Astrocyte (in vitro differentiated cells and primary cell): ENCODE measurements around the gene CTTNBP2. TPM values are rescaled to one million over a fixed set of nuclear protein-coding genes. Genes with fewer than 3 reads are reported as not detected.

ENCODE experiments used
- DNase-seq: peaks from one replicate; pipeline ENCODE4 v3.0.0-alpha.2; 2010; ENCODE audit warnings: low read depth
- FAIRE-seq: peaks from 2 replicates; lab custom pipeline; 2011; peaks lifted over from hg19 to GRCh38; lab: Jason Lieb, UNC
- H2AFZ ChIP-seq: 2 replicates; pipeline ENCODE4 v1.6.0; 2012; ENCODE audit warnings: low read depth, low read length, inconsistent platforms
- H3K27ac ChIP-seq: 2 replicates; pipeline ENCODE4 v1.5.1; 2011; ENCODE audit warnings: low read depth, low read length, inconsistent platforms
- H3K27me3 ChIP-seq: 2 replicates; pipeline ENCODE4 v1.6.0; 2011; ENCODE audit warnings: low read length, inconsistent platforms; ENCODE audit not compliant: insufficient read depth
- H3K36me3 ChIP-seq: 2 replicates; pipeline ENCODE4 v1.5.1; 2011; ENCODE audit warnings: low read length, inconsistent platforms; ENCODE audit not compliant: insufficient read depth
- H3K4me1 ChIP-seq: 2 replicates; pipeline ENCODE4 v1.5.1; 2011; ENCODE audit warnings: low read length, inconsistent platforms; ENCODE audit not compliant: insufficient read depth
- H3K4me2 ChIP-seq: 2 replicates; pipeline ENCODE4 v1.6.0; 2012; ENCODE audit warnings: low read length, inconsistent platforms
- H3K4me3 ChIP-seq: 2 replicates; pipeline ENCODE4 v1.5.1; 2011; ENCODE audit warnings: low read depth, mild to moderate bottlenecking, low read length, inconsistent platforms; ENCODE audit not compliant: insufficient read depth
- H3K79me2 ChIP-seq: 2 replicates; pipeline ENCODE4 v1.6.0; 2012; ENCODE audit warnings: mild to moderate bottlenecking, low read length, inconsistent platforms; ENCODE audit not compliant: insufficient read depth
- H3K9ac ChIP-seq: 2 replicates; pipeline ENCODE4 v1.6.0; 2012; ENCODE audit warnings: mild to moderate bottlenecking, low read length, inconsistent platforms
- H3K9me3 ChIP-seq: 2 replicates; pipeline ENCODE4 v1.5.1; 2012; ENCODE audit warnings: low read depth, mild to moderate bottlenecking, low read length, inconsistent platforms; ENCODE audit not compliant: insufficient read depth
- H4K20me1 ChIP-seq: 2 replicates; pipeline ENCODE4 v1.6.0; 2012; ENCODE audit warnings: low read length, inconsistent platforms; ENCODE audit not compliant: insufficient read depth
- H3K27ac Mint-ChIP-seq: one replicate; pipeline ENCODE4 v1.8.0; 2021; ENCODE audit warnings: mild to moderate bottlenecking, mixed read lengths; ENCODE audit not compliant: unreplicated experiment
- H3K27me3 Mint-ChIP-seq: one replicate; pipeline ENCODE4 v1.8.0; 2021; ENCODE audit warnings: low read depth, mixed read lengths; ENCODE audit not compliant: unreplicated experiment
- H3K36me3 Mint-ChIP-seq: one replicate; pipeline ENCODE4 v1.8.0; 2021; ENCODE audit warnings: low read depth, mixed read lengths; ENCODE audit not compliant: unreplicated experiment
- H3K4me1 Mint-ChIP-seq: one replicate; pipeline ENCODE4 v1.8.0; 2021; ENCODE audit warnings: low read depth, mixed read lengths; ENCODE audit not compliant: unreplicated experiment
- H3K4me3 Mint-ChIP-seq: one replicate; pipeline ENCODE4 v1.8.0; 2021; ENCODE audit warnings: mild to moderate bottlenecking, moderate library complexity, mixed read lengths; ENCODE audit not compliant: unreplicated experiment
- H3K9me3 Mint-ChIP-seq: one replicate; pipeline ENCODE4 v1.8.0; 2021; ENCODE audit warnings: mild to moderate bottlenecking, mixed read lengths; ENCODE audit not compliant: unreplicated experiment
- EZH2 ChIP-seq: IDR thresholded peaks from 2 replicates; pipeline ENCODE4 v1.6.1; 2012; ENCODE audit warnings: mild to moderate bottlenecking, low read length, inconsistent platforms; ENCODE audit not compliant: insufficient read depth
- total RNA-seq: library from RNA; stranded (reverse); gene quantifications from 2 replicates; pipeline ENCODE4 v1.2.1, GENCODE V29; 2021

Gene CTTNBP2
- total RNA-seq, 1 donor from 2014 or later: 4.9 TPM

DNA sequence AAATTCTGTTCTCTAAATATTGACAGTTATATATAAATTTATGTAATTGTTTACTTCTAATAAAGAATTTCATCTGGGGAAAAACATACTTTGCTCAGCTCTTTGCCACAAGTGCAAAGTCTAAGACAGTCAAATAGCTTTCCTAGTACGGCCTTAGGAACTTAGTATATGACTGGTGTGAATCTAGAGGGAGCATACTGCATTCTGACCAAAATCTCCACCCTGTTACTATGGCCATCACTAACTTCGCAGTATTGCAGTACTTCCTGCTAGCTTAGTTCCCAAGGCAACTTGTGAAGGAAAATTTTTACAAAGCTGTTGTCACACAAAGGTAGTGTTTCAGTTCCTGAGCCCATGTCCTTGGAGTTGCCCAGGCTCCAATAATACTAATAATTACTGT, 211.9 kb downstream of the CTTNBP2 start:
- Histone ChIP-seq H3K4me1 (peaks cover 11% of the 10 kb centered on the region), H3K36me3 (no peaks in the 10 kb centered on the region), H3K9ac (no peak overlapping the region), H3K79me2 (no peaks in the 10 kb centered on the region), H3K9me3 (no peaks in the 10 kb centered on the region), H2AFZ (no peak overlapping the region), H3K4me3 (no peak overlapping the region), H3K4me2 (no peak overlapping the region), H3K27me3 (no peaks in the 10 kb centered on the region), H3K27ac (no peak overlapping the region), H4K20me1 (no peaks in the 10 kb centered on the region)
- H3K27me3 Mint-ChIP-seq: no peaks in the 10 kb centered on the region
- no peak overlapping the region for H3K27ac Mint-ChIP-seq
- H3K36me3 Mint-ChIP-seq: no peaks in the 10 kb centered on the region
- no peak for TF ChIP-seq EZH2
- H3K4me3 Mint-ChIP-seq: no peak overlapping the region
- no peak for DNase-seq
- H3K4me1 Mint-ChIP-seq: peaks cover 19% of the 10 kb centered on the region
- no peaks in the 10 kb centered on the region for H3K9me3 Mint-ChIP-seq
- FAIRE-seq: no peak
